Upper lobe of right lung (tissue), 1 donor: Measurements from ENCODE around the gene MRPS35. TPM values are rescaled to one million over a fixed set of nuclear protein-coding genes. Genes with fewer than 3 reads are reported as not detected.

Experiments
- ATAC-seq: fragments of 200-7000 bp; cut with Tn5 transposase; one replicate; pipeline ENCODE4 v1.9.1; 2020; ENCODE audit warnings: mild to moderate bottlenecking, moderate library complexity
- DNase-seq: peaks from one replicate; pipeline ENCODE4 v3.0.0-alpha.2; 2020
- H3K27ac ChIP-seq: fragments of 200-600 bp; one replicate; pipeline ENCODE4 v1.8.0; 2022
- H3K27me3 ChIP-seq: fragments of 200-600 bp; one replicate; pipeline ENCODE4 v1.8.0; 2022; ENCODE audit warnings: mild to moderate bottlenecking
- H3K36me3 ChIP-seq: fragments of 200-600 bp; one replicate; pipeline ENCODE4 v1.8.0; 2022
- H3K4me1 ChIP-seq: fragments of 200-600 bp; one replicate; pipeline ENCODE4 v1.8.0; 2022
- H3K4me3 ChIP-seq: fragments of 200-600 bp; one replicate; pipeline ENCODE4 v1.8.0; 2022; ENCODE audit warnings: mild to moderate bottlenecking
- H3K9me3 ChIP-seq: fragments of 200-600 bp; one replicate; pipeline ENCODE4 v1.8.0; 2022
- CTCF ChIP-seq: fragments of 200-600 bp; IDR thresholded peaks from one replicate; pipeline ENCODE4 v1.8.0; 2022; ENCODE audit warnings: antibody characterized with exemption
- intact Hi-C: fragments of 100-400 bp; cut with DNase I; formaldehyde crosslinking; loops from one replicate; pipeline ENCODE4 v1.11.0; 2022
- total RNA-seq: library from RNA; stranded (reverse); fragmentation: NEBNext Ultra II Directional; extraction: Animal tissue kit (Norgen Biotek cat#: 25700); gene quantifications from one replicate; pipeline ENCODE4 v1.2.1, GENCODE V29; 2021
- donor health status: DM: no; HTN: yes; CAD: no; lungs with severe emphysema.

The MRPS35 gene
- total RNA-seq, 1 donor from 2014 or later = 31.3 TPM

DNA sequence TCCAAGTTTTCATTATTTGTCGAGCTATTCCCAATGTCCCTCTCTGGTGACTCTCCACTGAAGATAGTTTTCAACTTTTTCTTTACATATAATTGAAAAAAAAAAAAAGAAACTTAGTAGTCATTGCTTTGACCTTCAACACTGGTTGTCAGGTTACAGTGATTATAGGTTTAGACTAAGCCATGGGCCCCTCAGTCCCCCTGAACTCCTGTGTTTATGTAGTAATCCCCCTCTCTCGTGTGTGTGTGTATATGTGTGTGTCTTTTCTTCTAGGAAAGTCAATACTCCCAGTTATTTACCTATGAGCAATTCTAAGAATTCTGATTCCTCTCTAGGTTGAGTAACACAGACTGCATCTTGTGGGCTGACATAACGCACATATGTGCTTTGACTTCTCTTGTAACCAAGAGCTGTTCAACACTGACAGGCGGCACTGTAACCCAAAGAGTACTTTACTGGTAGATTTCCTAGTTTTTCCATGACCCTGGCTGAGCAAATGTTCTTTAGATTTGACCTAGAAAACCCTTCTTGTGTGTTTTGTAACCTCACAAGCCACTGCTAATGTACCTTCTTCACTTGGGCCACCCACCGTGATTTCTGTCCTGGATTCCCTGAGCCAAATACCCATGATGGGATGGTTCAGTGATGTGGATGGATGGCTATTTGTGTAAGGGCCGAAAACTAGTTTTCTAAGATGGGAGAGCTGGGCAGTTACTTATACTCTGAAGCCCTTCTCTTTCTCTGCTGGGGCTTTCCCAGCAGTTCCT, 84.4 kb downstream of the MRPS35 start:
- DNase-seq = no peak
- H3K27ac ChIP-seq = no peak overlapping the region
- peaks cover 76% of the 10 kb centered on the region for H3K36me3 ChIP-seq
- no peaks in the 10 kb centered on the region for H3K4me1 ChIP-seq
- no peaks in the 10 kb centered on the region for H3K27me3 ChIP-seq
- TF ChIP-seq CTCF = no peak
- H3K4me3 ChIP-seq = no peak overlapping the region
- no peaks in the 10 kb centered on the region for H3K9me3 ChIP-seq
- intact Hi-C loops = no loop called here
- ATAC-seq = no peak

GRCh38 chr12:27796128-27796527, 85.5 kb downstream of the MRPS35 start:
- ATAC-seq (no peak), DNase-seq (no peak)
- no peaks in the 10 kb centered on the region for H3K9me3 ChIP-seq
- no peak for TF ChIP-seq CTCF
- peaks cover 77% of the 10 kb centered on the region for H3K36me3 ChIP-seq
- intact Hi-C loops = no loop called here
- no peak overlapping the region for H3K4me3 ChIP-seq
- no peaks in the 10 kb centered on the region for H3K27me3 ChIP-seq
- no peak overlapping the region for H3K27ac ChIP-seq
- H3K4me1 ChIP-seq = no peaks in the 10 kb centered on the region

- Histone ChIP-seq H3K4me1 (no peaks in the 10 kb centered on the region), H3K36me3 (peaks cover 67% of the 10 kb centered on the region), H3K4me3 (no peak overlapping the region), H3K27me3 (no peaks in the 10 kb centered on the region), H3K9me3 (no peaks in the 10 kb centered on the region), H3K27ac (no peak overlapping the region)
- ATAC-seq = no peak
- no peak for TF ChIP-seq CTCF
- intact Hi-C loops = no loop called here
- no peak for DNase-seq
These were observed 86.8 kb downstream of the MRPS35 start for GRCh38 chr12:27797301-27798025.

DNA sequence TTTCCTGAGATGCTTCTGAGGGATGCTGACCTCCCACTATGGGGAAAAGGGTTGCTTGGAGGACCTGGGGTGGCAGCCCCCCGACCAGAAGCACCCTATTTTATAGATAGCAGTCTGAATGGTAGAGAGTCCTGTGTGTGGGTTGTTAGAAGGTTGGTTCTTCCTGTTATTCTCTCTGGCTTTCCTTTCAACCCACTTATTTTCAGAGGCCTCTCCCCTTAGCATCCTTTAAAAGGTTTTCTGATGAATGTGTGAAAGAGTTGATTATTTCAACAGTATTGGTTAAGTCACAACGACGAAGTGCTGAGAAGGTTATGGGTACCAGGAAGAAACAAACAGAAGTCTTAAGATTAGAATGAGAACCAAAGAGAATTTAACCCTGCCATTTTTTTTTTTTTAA, 90.2 kb downstream of the MRPS35 start:
- peaks cover 37% of the 10 kb centered on the region for H3K36me3 ChIP-seq

DNA sequence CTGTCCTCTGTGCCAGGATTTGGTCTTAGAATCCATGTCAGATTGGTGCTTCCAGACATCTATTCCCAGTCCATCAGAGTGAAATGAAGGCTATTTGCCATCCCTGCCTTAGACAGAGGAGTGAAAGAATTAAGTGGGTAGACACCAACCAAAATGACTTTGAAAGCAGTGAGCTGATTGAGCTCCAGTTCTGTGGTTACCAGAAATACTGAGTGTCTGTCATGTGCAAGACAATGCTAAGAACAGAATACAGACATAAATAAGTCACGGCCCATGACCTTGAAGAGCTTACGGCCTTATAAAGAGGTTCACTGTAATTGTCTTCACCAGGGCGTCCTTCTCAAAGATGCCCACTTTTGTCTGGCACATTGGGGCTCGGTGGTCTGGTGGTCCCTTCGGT, 91.0 kb downstream of the MRPS35 start:
- intact Hi-C loops = no loop called here
- Histone ChIP-seq H3K4me1 (no peaks in the 10 kb centered on the region), H3K27ac (no peak overlapping the region), H3K4me3 (no peak overlapping the region), H3K36me3 (peaks cover 34% of the 10 kb centered on the region), H3K27me3 (no peaks in the 10 kb centered on the region), H3K9me3 (no peaks in the 10 kb centered on the region)
- ATAC-seq (no peak), DNase-seq (no peak)
- TF ChIP-seq CTCF = no peak

More for the DNA sequence above, 90.2 kb downstream of the MRPS35 start:
- Histone ChIP-seq H3K27me3 (no peaks in the 10 kb centered on the region), H3K4me1 (no peaks in the 10 kb centered on the region), H3K27ac (no peak overlapping the region), H3K9me3 (no peaks in the 10 kb centered on the region), H3K4me3 (no peak overlapping the region)
- DNase-seq (no peak), ATAC-seq (no peak)
- TF ChIP-seq CTCF = no peak
- intact Hi-C loops = no loop called here
